Peyer's patch (tissue), 4 donors: ENCODE measurements around the gene NTPCR. TPM values are rescaled to one million over a fixed set of nuclear protein-coding genes. Genes with fewer than 3 reads are reported as not detected.

Source experiments
- DNase-seq, 3 donors: peaks; one replicate each; pipeline ENCODE4 v3.0.0-alpha.2; 2017 to 2019
- H3K27ac ChIP-seq, 4 donors: fragments of 200-600 bp; sonication (generic); one replicate each; pipeline ENCODE4 v1.5.1; 2016 to 2019
- H3K27me3 ChIP-seq, 2 donors: fragments of 200-600 bp; sonication (generic); one replicate each; pipeline ENCODE4 v1.5.1; 2019
- H3K36me3 ChIP-seq, 3 donors: fragments of 200-600 bp; sonication (generic); one replicate each; pipeline ENCODE4 v1.5.1; 2016 to 2019
- H3K4me1 ChIP-seq, 4 donors: fragments of 200-600 bp; sonication (generic); one replicate each; pipeline ENCODE4 v1.5.1; 2016 to 2019
- H3K4me3 ChIP-seq, 4 donors: fragments of 200-600 bp; sonication (generic); 1 replicate in 3 of 4; 2 replicates in 1 of 4; pipeline ENCODE4 v1.5.1; 2016 to 2019; ENCODE audit warnings: mild to moderate bottlenecking in 1 of 4
- H3K9me3 ChIP-seq, 4 donors: fragments of 200-600 bp; sonication (generic); one replicate each; pipeline ENCODE4 v1.5.1; 2016 to 2019; ENCODE audit warnings: mild to moderate bottlenecking in 1 of 4
- CTCF ChIP-seq, 6 experiments: fragments of 450-650 bp in 4 of 6; fragments of 200-600 bp in 2 of 6; sonication (generic) in 1 of 6; IDR thresholded peaks; one replicate each; pipeline ENCODE4 v1.5.1; 2017 to 2019; ENCODE audit warnings: antibody characterized with exemption in 6 of 6, mild to moderate bottlenecking in 3 of 6, moderate library complexity in 1 of 6
- POLR2A ChIP-seq, 2 donors: fragments of 450-650 bp; IDR thresholded peaks; one replicate each; pipeline ENCODE4 v1.5.1; 2017; ENCODE audit warnings: antibody characterized with exemption in 2 of 2, mild to moderate bottlenecking in 2 of 2, moderate library complexity in 2 of 2
- total RNA-seq, 4 donors: library from RNA; depleted of rRNA; stranded (reverse); fragments of >200 nt; gene quantifications; one replicate each; pipeline ENCODE4 v1.1.0, GENCODE V29; 2016

The NTPCR gene
- total RNA-seq, 4 donors from 2014 or later: 25.7 to 43.0 (median 29.6) TPM

GRCh38 chr1:232988572-232989040, 38.2 kb downstream of the NTPCR start:
- TF ChIP-seq POLR2A (IDR thresholded peaks at IDR 0.05) (no peak), CTCF (IDR thresholded peaks at IDR 0.05) (no peak)
- no peaks in the 10 kb centered on the region for H3K27me3 ChIP-seq
- H3K4me1 ChIP-seq: peaks cover 0 to 12% (median 0%) of the 10 kb centered on the region in 4 donors
- H3K27ac ChIP-seq: no peak overlapping the region
- H3K9me3 ChIP-seq: peaks cover 0 to 2% (median under 1%) of the 10 kb centered on the region in 4 donors
- H3K4me3 ChIP-seq: no peak overlapping the region
- H3K36me3 ChIP-seq: no peaks in the 10 kb centered on the region
- DNase-seq: no peak

- no peak for TF ChIP-seq CTCF (IDR thresholded peaks at IDR 0.05)
- no peak for TF ChIP-seq POLR2A (IDR thresholded peaks at IDR 0.05)
- H3K36me3 ChIP-seq: no peaks in the 10 kb centered on the region
- H3K4me3 ChIP-seq: no peak overlapping the region
- DNase-seq: no peak
- H3K4me1 ChIP-seq: peaks cover 0 to 3% (median 0%) of the 10 kb centered on the region in 4 donors
- peaks cover 0 to 6% (median 2%) of the 10 kb centered on the region in 4 donors for H3K9me3 ChIP-seq
- H3K27ac ChIP-seq: no peak overlapping the region
- H3K27me3 ChIP-seq: no peaks in the 10 kb centered on the region
These were observed 40.0 kb downstream of the NTPCR start for GRCh38 chr1:232990176-232991128.

- Histone ChIP-seq H3K27me3 (no peaks in the 10 kb centered on the region), H3K4me3 (no peak overlapping the region), H3K9me3 (peaks cover 0 to 6% (median 2%) of the 10 kb centered on the region in 4 donors), H3K36me3 (no peaks in the 10 kb centered on the region), H3K4me1 (no peaks in the 10 kb centered on the region), H3K27ac (no peak overlapping the region)
- TF ChIP-seq CTCF (IDR thresholded peaks at IDR 0.05) (no peak), POLR2A (IDR thresholded peaks at IDR 0.05) (no peak)
- no peak for DNase-seq
These were observed 40.8 kb downstream of the NTPCR start for GRCh38 chr1:232991238-232991637.

GRCh38 chr1:232992227-232992626, 41.8 kb downstream of the NTPCR start:
- Histone ChIP-seq H3K27ac (no peak overlapping the region), H3K27me3 (no peaks in the 10 kb centered on the region), H3K9me3 (peaks cover 0 to 6% (median 2%) of the 10 kb centered on the region in 4 donors), H3K36me3 (no peaks in the 10 kb centered on the region), H3K4me3 (no peak overlapping the region), H3K4me1 (no peaks in the 10 kb centered on the region)
- DNase-seq: no peak
- no peak for TF ChIP-seq POLR2A (IDR thresholded peaks at IDR 0.05)
- TF ChIP-seq CTCF (IDR thresholded peaks at IDR 0.05): no peak

- no peak for TF ChIP-seq POLR2A (IDR thresholded peaks at IDR 0.05)
- no peak for TF ChIP-seq CTCF (IDR thresholded peaks at IDR 0.05)
- Histone ChIP-seq H3K36me3 (peaks cover 0 to 6% (median 0%) of the 10 kb centered on the region in 3 donors), H3K27me3 (no peaks in the 10 kb centered on the region), H3K27ac (no peak overlapping the region), H3K4me3 (no peak overlapping the region), H3K9me3 (peaks cover 0 to 6% (median 2%) of the 10 kb centered on the region in 4 donors), H3K4me1 (no peaks in the 10 kb centered on the region)
- no peak for DNase-seq
These were observed 43.1 kb downstream of the NTPCR start for GRCh38 chr1:232993555-232993954.
